Pulmonary artery endothelial cell (primary cell): ENCODE data around the gene TBC1D2B. TPM values are rescaled to one million over a fixed set of nuclear protein-coding genes. Genes with fewer than 3 reads are reported as not detected.

Experiments used
- DNase-seq: peaks from one replicate; pipeline ENCODE4 v3.0.0-alpha.2; 2011; ENCODE audit warnings: low read depth, low spot score
- total RNA-seq: library from RNA; depleted of rRNA; stranded (reverse); fragments of >200 nt; gene quantifications from 2 replicates; pipeline ENCODE4 v1.2.3, GENCODE V29; 2014

The TBC1D2B gene
- total RNA-seq, 1 donor from 2014 or later = 25.7 TPM

DNA sequence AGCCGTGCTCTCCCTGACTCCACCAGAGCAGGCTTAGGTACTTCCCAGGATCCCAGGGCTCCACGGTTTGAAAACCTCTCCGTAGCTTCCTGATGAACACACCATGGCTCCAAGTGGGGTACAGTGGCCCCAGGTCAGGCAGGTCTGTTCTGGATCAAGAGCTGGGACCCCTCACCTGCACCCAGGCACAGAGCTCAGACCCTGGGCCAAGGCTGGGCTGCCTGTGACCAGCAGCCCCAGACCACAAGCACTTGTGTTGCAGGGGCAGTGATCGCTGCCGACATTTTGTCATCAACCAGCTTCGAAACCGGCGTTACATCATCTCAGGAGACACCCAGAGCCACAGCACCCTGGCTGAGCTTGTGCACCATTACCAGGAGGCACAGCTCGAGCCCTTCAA lies 20.2 kb upstream of the TBC1D2B start:
- no peak for DNase-seq

DNA sequence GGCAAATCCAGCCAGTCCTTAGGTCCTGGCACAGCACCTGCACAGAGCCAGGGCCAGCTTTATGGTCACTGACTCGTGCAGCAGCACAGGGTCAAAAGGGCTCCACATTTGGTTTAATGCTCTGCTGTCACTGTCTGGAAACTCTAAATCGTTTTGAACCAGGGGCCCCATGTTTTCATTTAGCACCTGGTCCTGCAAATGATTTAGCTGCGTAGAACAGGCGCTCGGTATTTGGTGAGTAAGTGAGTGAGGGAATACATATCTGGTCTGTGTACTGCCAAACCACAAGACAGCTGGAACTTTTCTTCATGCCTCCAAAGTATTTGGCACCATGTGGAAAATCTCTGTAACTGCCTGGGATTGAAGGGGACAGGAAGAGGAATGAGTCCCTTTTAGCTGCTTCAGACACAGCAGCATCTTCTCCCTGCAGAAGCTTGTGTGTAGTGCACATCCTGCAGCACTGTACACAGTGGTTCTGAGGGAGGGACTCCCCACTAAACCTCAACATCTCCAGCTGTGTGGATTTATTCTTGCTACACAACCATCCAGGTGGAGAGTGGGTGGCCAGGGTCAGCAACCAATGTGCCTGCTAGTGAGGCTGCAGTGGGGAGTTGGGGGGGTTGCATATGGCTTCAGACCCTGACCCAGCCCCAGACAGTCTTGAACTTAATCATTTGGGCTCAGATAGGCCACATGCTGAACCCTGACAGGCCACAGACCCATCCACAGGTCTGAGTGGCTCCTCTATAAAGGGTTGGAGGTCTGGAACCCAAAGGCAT lies 15.9 kb upstream of the TBC1D2B start:
- DNase-seq = no peak

DNA sequence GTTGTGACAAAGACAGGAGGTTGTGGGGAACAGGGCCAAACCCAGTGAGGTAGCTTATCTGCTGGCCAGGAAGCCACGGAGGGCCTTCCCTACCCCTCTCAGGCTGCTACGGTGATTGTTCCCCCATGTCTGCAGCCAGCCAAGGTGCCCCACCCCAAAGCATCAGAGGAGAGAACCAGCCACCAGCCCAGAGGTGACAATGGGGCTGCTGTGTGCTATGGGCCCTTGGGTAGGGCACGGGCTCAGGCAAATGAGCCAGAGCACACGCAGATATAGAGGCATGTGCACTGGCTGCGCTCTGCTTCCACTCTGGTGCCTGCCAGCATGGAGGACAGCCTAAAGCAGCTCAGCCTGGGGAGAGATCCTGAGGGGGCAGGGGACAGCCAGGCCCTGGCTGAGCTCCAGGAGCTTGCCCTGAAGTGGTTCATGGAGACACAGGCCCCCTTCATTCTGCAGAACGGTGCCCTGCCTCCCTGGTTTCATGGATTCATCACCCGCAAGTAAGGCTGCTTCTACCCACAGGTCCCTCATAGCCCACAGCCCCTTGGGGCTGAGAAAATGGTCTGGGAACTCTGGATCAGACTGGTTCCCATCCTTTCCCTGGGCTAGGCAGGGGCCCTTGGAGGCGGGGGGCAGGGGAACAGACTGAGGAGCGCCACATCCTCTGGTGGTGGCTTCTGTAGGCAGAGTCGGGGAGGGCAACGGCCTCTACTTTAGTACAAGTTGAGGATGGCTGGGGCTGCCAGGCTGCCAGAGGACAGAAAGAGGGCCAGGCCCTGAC lies 14.9 kb upstream of the TBC1D2B start, which contains the start of gene SH2D7:
Gene SH2D7 (plus strand): TSS at position 301 of the 781 bp plus-strand sequence. CDS start 24 bp downstream, at position 325.
- DNase-seq = no peak

DNA sequence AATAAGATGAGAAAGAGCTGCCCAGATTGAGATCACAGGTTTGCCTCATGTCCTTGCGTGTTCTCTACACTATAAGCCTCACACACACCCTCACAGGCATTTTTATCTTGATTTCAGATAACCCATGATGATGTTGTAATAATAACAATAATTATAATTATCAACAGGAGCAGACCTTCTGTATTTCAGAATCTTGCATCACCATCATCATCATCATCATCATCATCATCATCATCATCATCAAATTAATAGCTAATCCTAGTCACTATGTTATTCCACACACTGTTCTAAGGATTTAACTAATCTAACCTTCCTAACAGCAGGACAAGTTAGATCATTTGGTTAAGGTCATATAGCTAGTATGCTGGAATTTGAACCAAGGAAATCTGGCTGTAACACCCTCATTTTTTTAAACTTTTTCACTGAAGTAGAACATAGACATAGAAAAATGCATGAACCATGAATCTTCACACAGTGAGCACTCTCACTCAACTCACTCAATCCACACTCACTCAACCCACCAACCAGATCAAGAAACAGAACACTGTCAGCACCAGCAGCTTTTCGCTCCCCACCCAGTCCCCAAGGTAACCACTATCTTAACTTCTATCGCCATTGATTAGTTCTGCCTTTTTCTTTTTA lies 13.0 kb upstream of the TBC1D2B start:
- no peak for DNase-seq

DNA sequence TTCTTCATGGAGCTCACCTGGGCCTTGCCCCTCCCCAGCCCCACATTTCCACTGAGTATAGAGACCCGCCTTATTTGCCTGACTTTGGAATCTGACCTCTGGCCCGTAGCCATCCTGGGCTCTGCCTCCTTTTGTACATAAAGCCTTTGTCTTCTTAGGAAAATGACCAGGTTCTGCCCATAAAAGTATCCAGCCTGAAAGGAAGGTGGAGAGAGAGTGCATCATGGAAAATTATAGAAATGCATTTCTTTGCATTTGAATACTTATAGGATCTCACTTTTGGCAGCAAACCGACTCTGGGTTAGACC lies 11.2 kb upstream of the TBC1D2B start:
- no peak for DNase-seq

DNA sequence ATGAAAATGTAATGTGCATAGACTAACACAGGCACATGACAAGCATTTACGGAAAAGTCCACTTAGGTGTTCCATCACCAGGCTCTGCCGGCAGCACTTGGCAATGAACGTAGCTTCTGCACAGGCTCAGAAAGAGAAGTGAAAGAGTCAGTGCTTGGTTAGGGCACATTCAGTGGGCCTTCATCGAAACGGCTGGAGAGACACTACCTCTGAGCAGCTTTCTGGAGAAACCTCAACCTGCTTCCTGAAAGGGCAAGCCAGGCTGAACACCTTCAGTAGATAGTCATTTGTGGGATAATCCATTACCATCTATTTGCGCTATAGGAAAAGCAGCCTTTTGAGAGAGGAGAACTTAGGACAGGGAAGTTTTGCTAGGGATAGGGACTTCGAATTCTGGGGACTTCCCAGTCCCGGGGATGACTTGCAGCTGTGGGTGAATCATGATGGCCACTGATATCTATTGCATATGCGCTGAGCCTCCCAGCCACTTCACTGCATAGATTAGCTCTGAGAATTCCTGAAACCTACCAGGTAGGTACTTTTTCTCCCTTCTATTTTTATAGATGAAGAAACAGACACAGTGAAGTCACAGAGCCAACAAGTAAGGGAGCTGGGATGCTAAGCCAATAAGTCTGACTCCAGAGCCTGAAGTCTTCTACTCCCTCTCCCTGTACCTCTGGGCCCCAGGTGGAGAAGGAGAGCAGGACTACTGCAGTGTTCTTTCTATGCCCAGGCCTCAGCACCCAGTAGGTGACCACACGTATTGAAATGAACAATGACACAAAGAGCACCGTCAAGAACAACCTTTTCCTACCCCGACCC lies 10.7 kb upstream of the TBC1D2B start:
- no peak for DNase-seq

DNA sequence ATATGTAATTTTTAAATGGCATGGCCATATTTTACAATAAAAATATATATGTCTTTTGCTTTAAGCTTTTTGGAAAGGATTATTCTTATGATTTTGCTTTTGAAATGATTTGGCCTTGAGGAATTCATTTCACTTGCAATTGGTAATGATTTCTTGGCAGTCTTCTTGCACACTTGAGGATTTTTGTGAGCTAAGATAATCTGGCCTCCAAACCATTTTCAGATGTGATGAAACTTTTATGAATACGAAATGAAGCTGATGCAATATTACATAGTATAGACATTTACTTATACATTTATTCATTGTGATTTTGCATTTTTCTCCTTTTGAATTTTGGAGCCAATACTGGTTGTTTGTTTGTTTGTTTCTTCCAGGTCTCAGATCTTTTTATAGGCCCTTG lies 8.4 kb upstream of the TBC1D2B start:
- no peak for DNase-seq

DNA sequence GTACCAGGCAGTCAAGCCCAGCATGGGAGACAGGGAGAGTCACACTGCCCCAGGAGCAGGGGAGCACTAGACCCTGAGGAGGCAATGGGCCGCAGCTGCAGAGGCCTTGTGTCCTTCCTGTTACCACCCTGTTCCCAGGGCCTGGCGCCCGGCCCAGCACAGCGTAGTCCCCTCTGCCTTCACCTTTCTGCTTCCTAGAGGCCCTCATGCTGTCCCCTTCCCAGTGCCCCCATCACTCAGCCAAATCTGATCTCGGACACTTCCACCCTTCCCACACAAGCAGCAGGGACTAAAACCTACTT lies 6.9 kb upstream of the TBC1D2B start:
- no peak for DNase-seq

DNA sequence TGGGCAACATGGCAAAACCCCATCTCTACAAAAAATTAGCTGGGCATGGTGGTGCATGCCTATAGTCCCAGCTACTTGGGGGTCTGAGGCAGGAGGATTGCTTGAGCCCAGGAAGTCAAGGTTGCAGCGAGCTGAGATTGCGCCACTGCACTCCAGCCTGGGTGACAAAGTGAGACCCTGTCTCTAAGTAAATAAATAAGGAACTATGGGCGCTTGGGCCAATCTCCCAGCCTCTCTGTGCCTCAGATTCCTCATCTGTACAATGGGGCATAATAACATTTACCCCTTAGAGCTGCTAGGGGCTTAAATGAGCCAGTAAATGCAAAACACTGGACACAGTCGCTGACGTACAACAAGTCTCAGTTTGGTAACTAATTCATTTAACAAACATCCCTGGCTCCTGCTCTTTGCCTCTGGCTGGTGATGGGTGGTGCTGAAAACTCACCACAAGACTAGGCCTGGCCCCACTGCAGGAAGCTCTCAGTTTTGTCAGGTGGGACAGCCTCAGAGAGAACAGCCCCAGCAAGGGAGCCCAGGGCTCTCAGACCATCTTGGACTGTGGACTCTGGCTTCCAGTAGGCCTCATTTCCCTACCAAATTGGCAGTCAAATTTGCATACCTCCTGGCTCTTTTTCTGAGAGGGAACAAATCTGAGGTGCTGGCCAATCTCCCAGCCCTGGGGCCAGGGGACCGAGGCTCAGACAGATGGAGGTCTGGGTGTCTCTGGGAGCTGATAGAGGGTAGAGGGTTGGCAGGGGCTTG lies 6.4 kb upstream of the TBC1D2B start:
- DNase-seq = no peak

DNA sequence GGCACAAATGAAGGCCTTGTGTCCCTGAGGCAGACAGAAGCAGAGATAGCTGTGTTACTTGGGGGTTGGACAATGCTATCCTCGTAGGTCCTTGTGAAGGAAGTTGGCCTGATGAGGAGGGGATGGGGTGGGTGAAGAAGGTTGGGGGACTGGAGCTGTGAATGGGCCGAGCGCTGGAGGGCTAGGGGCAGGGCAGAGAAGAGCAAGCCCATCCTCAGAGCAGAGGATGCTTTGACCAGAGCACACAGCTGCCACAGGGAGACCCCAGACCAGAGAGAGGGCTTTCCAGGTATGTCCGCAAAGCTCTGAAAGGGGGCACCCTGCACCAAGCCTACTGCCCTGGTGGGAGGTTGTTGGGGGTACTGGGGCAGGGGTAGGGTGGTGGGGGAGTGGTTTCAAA lies 5.7 kb upstream of the TBC1D2B start:
- no peak for DNase-seq

DNA sequence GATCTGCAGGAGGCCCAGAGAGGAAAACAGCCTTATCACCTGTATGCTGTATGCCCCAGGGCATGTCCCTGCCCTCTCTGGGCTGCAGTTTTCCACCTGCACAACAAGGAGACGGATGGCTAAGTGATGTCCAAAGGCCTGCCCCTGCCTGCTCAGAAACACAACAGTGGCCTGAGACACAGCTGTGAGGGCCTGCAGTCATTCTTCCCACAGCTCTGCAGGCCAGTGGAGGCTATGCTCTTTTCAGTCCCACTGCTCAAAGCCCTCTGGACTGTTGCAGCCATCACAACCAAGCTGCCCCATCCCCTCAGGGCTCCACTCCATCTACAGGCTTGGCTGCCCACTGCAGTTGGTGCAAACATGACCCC lies 5.2 kb upstream of the TBC1D2B start:
- no peak for DNase-seq

DNA sequence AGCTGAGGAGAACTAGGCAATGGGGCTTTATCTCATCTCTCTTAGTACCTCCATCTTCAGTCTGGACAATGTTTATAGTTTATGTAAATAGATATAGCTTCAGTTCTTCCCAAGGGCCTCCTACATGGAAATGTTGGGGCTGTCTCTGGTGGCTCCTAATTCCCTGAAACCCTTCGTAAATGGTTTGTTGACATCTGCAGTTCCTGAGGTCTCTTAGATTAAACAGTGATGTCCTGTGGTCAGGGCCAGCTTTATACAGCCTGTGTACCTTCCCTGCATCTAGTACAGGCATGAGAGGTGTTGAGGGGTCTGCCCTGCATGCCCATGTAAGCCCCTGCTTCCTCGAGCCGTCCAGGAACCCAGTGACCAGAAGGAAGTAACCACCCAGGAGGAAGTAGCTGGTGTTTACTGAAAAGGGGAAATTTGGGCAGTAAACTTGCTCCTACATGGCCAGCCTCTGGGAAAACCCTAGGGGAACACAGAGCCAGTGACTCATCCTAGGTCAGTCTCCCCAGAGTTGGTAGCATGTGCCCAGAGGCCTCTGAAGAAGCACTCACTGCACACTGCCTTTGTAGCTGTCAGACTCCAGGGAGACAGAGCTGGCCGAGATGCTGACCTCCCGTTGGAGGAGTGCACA lies 4.7 kb upstream of the TBC1D2B start:
- no peak for DNase-seq

DNA sequence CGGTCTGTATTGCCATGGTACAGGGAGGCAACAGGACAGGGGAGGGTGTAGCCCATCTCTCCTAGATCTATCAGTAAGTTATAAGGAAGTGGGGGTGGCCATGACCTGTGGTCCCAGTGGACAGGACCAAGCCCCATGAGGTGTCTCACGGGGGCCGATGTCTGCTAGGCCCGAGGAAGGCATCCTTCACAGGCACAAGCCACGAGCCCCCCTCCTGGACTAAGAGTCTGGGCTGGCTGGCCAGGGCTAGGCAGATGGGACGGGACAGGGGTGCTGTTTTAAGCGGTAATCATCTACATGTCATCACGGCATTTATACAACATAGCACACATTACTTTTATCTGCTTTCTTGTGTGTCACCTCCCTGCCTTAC lies 2.6 kb upstream of the TBC1D2B start:
- DNase-seq = no peak

DNA sequence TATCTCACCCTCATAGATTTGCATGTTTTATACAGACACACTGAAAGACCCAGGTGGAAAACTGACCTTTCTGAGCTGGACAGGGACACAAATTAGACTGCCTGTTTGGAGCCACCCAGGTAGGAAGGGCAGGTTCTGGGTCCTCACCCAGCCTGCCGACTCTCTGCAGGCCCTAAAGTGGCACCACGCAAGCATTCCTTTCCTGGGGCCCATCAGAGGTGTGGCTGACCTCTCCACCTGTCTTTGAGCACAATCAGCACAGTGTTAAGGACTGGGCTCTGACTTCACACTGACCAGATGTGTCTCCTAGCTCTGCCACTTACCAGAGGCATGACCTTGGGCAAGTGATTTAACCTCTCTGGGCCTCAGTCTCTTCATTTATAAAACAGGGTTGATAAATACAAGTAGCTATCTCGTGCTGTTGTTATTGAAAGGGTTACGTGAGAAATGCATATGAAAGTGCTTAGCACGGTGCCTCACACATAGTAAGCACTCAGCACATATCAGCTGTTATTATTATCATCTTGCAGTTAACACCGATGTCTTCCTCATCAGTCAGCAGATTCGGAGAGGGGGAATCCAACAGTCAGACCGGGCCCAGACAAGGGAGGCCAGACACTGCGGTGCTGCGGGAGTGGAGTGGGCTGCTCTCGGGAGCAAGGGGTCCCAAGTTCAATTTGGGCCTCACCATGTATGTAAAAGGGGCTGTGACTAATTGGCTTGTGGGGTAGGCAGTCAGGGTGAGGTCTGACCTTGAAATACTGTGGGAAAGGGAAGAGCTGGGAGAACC lies 2.0 kb upstream of the TBC1D2B start:
- DNase-seq = no peak

DNA sequence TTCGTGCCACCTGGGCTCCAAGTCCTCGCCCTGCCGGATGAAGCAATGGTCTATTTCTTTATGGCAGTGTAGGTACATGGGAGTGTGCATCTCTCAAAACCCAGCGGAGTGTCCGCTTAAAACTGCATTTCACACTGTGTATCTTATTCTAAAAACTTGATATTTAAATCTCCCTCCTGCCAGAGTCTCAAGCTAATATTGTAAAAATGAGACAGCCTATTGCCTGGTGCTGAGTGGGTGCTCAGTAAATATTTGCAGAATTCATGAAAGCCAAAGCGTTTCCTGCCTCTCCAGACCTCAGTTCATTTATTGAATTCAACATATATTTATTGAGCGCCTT lies 330 bp upstream of the TBC1D2B start:
- no peak for DNase-seq

DNA sequence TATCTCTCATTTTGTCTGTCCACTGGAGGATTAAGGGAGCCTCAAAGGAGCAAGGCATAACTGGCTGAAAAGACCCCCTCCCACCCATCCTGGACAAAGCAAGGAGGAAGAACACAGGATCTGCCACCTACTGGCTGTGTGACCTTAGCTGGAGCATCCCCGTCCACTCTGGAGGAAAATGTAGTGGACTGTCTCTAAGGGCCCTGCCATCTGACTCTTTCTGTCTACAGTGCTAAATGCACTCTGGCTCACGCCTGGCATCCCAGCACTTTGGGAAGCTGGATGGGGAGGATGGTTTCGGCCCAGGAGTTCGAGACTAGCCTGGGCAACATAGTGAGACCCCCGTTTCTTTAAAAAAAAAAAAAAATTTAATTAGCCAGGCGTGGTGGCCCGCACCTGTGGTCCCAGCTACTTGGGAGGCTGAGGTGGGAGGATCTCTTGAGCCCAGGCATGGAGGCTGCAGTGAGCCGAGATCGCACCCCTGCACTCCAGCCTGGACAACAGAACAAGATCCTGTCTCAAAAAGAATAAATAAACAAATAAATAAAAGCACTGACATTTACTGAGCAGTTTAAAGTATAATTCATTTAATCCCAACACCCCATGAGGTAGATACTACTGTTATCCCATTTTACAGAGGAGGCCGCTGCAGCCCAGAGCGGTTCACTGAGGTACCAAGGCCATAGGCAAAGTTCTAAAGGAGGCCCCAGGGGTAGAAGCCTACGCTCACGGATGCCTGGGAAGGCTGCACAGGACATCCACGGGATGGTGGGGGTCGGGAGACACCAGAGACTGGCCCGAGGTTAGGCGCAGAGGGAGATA lies 1.1 kb downstream of the TBC1D2B start:
- no peak for DNase-seq

DNA sequence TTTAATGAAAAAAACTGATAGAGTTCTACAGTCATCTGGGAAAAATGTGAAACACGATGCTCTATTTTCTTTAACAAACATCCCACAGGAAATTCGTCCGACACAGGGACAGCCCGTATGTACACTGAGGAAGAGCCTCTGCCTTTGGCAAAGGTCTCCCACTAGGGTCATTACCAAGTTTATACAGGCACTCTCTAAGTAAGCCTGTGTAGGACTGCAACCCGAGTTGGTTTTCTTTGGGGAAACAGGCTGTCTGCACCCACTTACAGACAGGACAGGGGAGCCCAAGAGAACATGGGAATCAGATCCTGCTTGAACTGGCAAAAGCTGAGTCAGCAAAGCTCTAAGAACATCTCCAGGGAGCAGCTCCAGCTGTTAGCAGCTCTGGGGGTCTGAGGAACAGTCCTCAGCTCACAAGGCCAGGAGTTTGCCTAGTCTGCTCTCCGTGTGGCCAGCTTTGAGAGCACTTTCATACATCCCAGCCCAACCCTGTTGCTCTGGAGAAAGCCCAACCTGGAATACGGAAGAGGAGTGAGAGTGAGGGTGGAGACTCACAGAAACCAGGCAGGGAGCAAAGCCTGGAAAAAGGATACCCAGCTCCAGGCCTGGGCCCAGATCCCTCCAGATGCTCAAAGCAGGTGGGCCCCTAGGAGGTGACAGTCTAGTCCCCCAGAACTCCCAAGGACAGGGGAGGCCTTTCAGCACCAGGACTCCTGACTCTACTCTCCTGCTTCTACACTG lies 1.9 kb downstream of the TBC1D2B start:
- DNase-seq = peak; percentile 70

DNA sequence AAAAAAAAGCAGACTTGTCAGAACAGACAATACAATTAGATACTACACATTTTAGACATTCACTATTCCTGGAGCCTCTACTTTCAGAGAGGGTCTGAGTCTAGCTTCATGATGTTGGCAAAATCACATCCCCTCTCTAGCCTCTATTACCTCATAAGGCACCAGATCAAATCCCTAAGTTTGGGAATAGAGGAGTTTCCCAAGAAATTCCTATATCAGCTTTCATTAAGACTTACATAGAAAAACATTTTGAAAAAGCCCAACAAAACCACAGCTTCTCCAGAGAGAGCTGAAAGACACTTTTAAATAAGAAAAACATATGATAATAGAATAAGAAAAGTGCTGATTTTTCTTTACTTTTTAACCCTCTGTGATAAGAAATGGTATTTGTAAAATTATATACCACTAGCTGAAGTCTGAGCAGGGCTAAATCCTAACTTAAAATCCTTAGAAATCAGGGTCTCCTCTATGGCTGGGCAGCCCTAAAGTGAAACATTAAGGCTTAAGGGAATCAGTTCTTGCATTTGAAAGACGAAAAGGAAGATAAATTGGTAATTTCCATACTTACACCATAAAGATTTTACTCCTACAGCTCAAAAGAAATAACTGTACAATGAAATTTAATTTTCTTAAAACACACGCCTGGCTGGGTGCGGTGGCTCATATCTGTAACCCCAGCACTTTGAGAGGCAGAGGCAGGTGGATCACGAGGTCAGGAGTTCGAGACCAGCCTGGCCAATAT lies 4.3 kb downstream of the TBC1D2B start:
- DNase-seq = no peak
